BLaER1 (cell line): ENCODE data around the gene MYO9B.

Experiments used
- H3K27ac ChIP-seq: shearing (Covaris generic); formaldehyde crosslinking; 2 replicates; pipeline ENCODE4 v1.8.1; 2022
- H3K27me3 ChIP-seq: shearing (Covaris generic); formaldehyde crosslinking; 2 replicates; pipeline ENCODE4 v1.8.1; 2022
- H3K36me3 ChIP-seq: shearing (Covaris generic); formaldehyde crosslinking; 2 replicates; pipeline ENCODE4 v1.8.1; 2022
- H3K4me1 ChIP-seq: shearing (Covaris generic); formaldehyde crosslinking; 2 replicates; pipeline ENCODE4 v1.8.1; 2022
- H3K4me2 ChIP-seq: shearing (Covaris generic); formaldehyde crosslinking; 2 replicates; pipeline ENCODE4 v1.8.1; 2022
- H3K4me3 ChIP-seq: shearing (Covaris generic); formaldehyde crosslinking; 2 replicates; pipeline ENCODE4 v1.8.1; 2022
- H3K9ac ChIP-seq: shearing (Covaris generic); formaldehyde crosslinking; 2 replicates; pipeline ENCODE4 v1.8.1; 2022
- H3K9me3 ChIP-seq: shearing (Covaris generic); formaldehyde crosslinking; 2 replicates; pipeline ENCODE4 v1.8.1; 2022
- H4K20me1 ChIP-seq: shearing (Covaris generic); formaldehyde crosslinking; 2 replicates; pipeline ENCODE4 v1.8.1; 2022
- Cebpa-rat ChIP-seq: shearing (Covaris generic); IDR thresholded peaks from 2 replicates; pipeline ENCODE4 v1.8.1; 2022

Gene MYO9B

GRCh38 chr19:17249887-17250548 is 174.4 kb downstream of the MYO9B start:
- H3K36me3 ChIP-seq = no peaks in the 10 kb centered on the region
- no peaks in the 10 kb centered on the region for H3K9me3 ChIP-seq
- peaks cover 34% of the 10 kb centered on the region for H3K4me1 ChIP-seq
- H3K4me2 ChIP-seq = no peak overlapping the region
- H3K27me3 ChIP-seq = no peaks in the 10 kb centered on the region
- H3K27ac ChIP-seq = no peak overlapping the region
- peaks cover 1% of the 10 kb centered on the region; the same call in 1 of the 2 replicates for H4K20me1 ChIP-seq
- no peak overlapping the region for H3K4me3 ChIP-seq
- H3K9ac ChIP-seq = no peak overlapping the region
- TF ChIP-seq Cebpa-rat = no peak

- H3K27me3 ChIP-seq = no peaks in the 10 kb centered on the region
- TF ChIP-seq Cebpa-rat = no peak
- no peak overlapping the region for H3K27ac ChIP-seq
- H3K36me3 ChIP-seq = no peaks in the 10 kb centered on the region
- no peak overlapping the region for H3K4me3 ChIP-seq
- H3K4me1 ChIP-seq = peaks cover 15% of the 10 kb centered on the region
- H3K9ac ChIP-seq = no peak overlapping the region
- H4K20me1 ChIP-seq = no peaks in the 10 kb centered on the region
- no peak overlapping the region for H3K4me2 ChIP-seq
- no peaks in the 10 kb centered on the region for H3K9me3 ChIP-seq
Observed at GRCh38 chr19:17254636-17255035, 179.1 kb downstream of the MYO9B start.

GRCh38 chr19:17255150-17255621 is 179.6 kb downstream of the MYO9B start:
- Histone ChIP-seq H3K4me2 (no peak overlapping the region), H4K20me1 (no peaks in the 10 kb centered on the region), H3K4me1 (peaks cover 11% of the 10 kb centered on the region), H3K27ac (no peak overlapping the region), H3K27me3 (no peaks in the 10 kb centered on the region), H3K9me3 (no peaks in the 10 kb centered on the region), H3K36me3 (no peaks in the 10 kb centered on the region), H3K4me3 (no peak overlapping the region), H3K9ac (no peak overlapping the region)
- no peak for TF ChIP-seq Cebpa-rat

- Histone ChIP-seq H3K9ac (no peak overlapping the region), H4K20me1 (no peaks in the 10 kb centered on the region), H3K4me1 (peaks cover 16% of the 10 kb centered on the region), H3K27me3 (no peaks in the 10 kb centered on the region), H3K4me3 (no peak overlapping the region), H3K9me3 (no peaks in the 10 kb centered on the region), H3K4me2 (no peak overlapping the region), H3K36me3 (no peaks in the 10 kb centered on the region), H3K27ac (no peak overlapping the region)
- TF ChIP-seq Cebpa-rat = no peak
Observed at GRCh38 chr19:17256130-17256529, 180.6 kb downstream of the MYO9B start.

- H3K4me1 ChIP-seq = peaks cover 23% of the 10 kb centered on the region
- no peak overlapping the region for H3K9ac ChIP-seq
- TF ChIP-seq Cebpa-rat = no peak
Observed at GRCh38 chr19:17259118-17259780, 183.7 kb downstream of the MYO9B start.

GRCh38 chr19:17259934-17260333 is 184.4 kb downstream of the MYO9B start:
- Histone ChIP-seq H4K20me1 (no peaks in the 10 kb centered on the region), H3K9me3 (no peaks in the 10 kb centered on the region), H3K27ac (no peak overlapping the region), H3K4me3 (no peak overlapping the region), H3K4me2 (no peak overlapping the region), H3K4me1 (peaks cover 24% of the 10 kb centered on the region), H3K27me3 (no peaks in the 10 kb centered on the region), H3K9ac (no peak overlapping the region), H3K36me3 (no peaks in the 10 kb centered on the region)
- no peak for TF ChIP-seq Cebpa-rat

More at GRCh38 chr19:17259118-17259780, 183.7 kb downstream of the MYO9B start:
- no peak overlapping the region for H3K4me2 ChIP-seq
- no peak overlapping the region for H3K4me3 ChIP-seq
- no peaks in the 10 kb centered on the region for H3K27me3 ChIP-seq
- H4K20me1 ChIP-seq = no peaks in the 10 kb centered on the region
- no peaks in the 10 kb centered on the region for H3K9me3 ChIP-seq
- H3K36me3 ChIP-seq = no peaks in the 10 kb centered on the region
- H3K27ac ChIP-seq = no peak overlapping the region

GRCh38 chr19:17260842-17261325 is 185.3 kb downstream of the MYO9B start:
- Histone ChIP-seq H3K9ac (no peak overlapping the region), H3K36me3 (no peaks in the 10 kb centered on the region), H4K20me1 (no peaks in the 10 kb centered on the region), H3K4me1 (peaks cover 29% of the 10 kb centered on the region), H3K4me3 (no peak overlapping the region), H3K4me2 (0 out of 2 replicates have a peak overlapping the region, but pooled peaks have one; percentile 36), H3K27ac (no peak overlapping the region), H3K9me3 (no peaks in the 10 kb centered on the region), H3K27me3 (no peaks in the 10 kb centered on the region)
- TF ChIP-seq Cebpa-rat = no peak

- no peak overlapping the region for H3K4me3 ChIP-seq
- H3K9ac ChIP-seq = peak overlapping the region; percentile 38; the same call in 1 of the 2 replicates
- H3K4me2 ChIP-seq = no peak overlapping the region
- no peaks in the 10 kb centered on the region for H3K27me3 ChIP-seq
- H3K36me3 ChIP-seq = no peaks in the 10 kb centered on the region
- peaks cover 38% of the 10 kb centered on the region for H3K4me1 ChIP-seq
- H4K20me1 ChIP-seq = no peaks in the 10 kb centered on the region
- no peaks in the 10 kb centered on the region for H3K9me3 ChIP-seq
- H3K27ac ChIP-seq = no peak overlapping the region
- TF ChIP-seq Cebpa-rat = no peak
Observed at GRCh38 chr19:17262557-17262956, 187.0 kb downstream of the MYO9B start.
